Activated naive CD8-positive, alpha-beta T cell treated with anti-CD3 and anti-CD28 coated beads, Interleukin-2, amount 50 U/mL, for 16 hours (primary cell): Measurements from ENCODE around the gene KIAA1671.

Experiments used
- DNase-seq: peaks from one replicate; pipeline ENCODE4 v3.0.0-alpha.2; 2020; ENCODE audit warnings: low read depth, low spot score

KIAA1671 gene

DNA sequence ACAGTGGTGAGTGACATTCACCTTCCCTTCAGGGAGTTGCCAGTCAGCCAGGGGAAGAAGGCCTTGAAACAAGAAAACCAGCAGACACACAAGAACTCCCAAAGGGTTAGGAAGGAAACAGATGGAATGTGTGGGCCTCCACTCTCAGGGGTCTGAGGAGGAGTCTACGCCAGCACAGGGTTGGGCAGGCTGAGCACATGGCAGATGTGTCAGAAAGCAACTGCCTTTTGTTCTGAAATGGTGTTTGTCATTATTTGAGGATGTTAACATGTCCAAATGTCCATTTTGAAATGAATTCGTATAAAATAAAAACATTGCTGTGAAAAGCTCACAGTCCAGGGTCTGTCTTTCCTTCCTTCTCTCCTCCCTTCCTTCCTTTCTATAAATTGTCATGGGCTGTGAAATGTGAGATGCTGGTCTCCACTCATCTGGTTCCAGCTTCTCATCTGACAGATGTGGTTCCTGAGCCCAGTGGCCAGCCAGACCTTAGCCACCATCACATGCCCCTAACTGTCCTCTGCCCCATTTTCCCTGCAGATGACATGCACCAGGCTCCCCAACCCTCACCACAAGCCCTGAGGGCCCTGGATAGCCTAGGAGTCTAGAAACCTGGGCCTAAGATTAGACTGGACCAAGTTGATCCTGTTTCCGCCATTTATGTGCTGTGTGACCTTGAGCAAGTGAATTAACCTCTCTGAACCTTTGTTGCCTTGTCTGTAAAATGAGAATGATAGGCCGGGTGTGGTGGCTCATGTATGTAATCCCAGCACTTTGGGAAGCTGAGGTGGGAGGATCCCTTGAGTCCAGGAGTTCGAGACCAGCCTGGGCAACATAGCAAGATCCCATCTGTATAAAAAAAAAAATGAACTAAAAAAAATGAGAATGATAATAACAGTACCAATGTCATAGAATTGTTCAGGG, 190.9 kb downstream of the KIAA1671 start:
- DNase-seq: no peak

DNA sequence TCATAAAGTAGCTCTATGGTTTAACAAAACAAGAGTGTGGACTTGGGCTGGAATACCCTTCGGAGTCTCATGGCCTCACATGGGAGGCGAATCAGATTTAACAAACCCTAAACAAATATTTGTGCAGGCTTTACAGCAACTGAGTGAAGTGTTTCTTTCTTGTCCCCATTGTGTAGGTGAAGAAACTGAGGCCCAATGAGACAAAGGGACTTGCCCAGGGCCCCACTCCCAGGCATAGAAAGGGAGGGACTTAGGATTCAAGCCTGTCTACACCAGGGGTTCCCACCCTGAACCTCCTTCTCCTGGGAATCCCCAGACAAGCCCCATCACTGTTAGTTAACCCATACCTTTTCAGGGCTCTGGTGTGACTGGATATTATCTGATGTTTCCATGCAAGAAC, 192.0 kb downstream of the KIAA1671 start:
- no peak for DNase-seq

DNA sequence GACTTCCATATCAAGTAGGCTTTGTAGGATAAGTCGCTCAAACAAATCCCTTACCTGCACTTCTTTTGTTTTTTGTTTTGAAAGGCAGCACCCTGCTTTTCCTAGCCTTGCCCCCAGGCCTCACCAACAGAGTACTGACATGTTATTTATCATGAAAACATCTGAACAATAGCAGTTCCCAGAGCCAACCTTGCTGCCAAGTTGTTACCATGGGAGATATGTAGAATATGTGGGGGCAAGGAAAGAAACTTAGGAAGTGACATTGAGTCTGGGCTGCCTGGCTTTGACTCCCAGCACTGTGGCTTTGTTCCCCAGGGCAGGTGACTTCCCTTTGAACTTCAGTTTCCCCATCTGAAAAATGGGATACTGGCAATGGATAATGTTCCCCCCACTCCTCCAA, 193.8 kb downstream of the KIAA1671 start:
- no peak for DNase-seq

DNA sequence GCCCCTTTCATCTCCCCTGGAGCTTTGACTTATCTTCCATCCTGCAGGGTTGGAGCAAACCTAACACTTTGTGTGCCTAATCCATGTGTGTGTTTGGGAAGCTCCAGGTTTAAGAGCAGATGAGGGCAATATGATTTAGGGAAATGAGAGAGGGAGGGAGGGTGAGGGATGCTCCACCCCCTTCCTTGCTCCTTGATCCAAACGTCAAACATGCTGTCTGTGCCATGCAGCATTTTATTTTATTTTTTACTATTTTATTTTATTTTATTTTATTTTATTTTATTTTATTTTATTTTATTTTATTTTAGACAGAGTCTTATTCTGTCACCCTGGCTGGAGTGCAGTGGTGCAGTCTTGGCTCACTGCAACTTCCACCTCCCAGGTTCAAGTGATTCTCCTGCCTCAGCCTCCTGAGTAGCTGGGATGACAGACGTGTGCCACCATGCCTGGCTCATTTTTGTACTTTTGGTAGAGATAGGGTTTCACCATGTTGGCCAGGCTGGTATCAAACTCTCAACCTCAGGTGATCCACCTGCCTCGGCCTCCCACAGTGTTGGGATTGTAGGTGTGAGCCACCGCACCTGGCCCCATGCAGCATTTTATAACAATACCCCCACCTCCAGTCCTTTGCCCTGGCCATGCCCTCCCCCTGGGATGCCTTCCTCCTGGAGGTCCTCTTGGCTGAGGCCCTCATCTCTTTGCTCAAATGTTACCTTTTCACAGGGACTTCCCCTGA, 194.6 kb downstream of the KIAA1671 start:
- DNase-seq: no peak

DNA sequence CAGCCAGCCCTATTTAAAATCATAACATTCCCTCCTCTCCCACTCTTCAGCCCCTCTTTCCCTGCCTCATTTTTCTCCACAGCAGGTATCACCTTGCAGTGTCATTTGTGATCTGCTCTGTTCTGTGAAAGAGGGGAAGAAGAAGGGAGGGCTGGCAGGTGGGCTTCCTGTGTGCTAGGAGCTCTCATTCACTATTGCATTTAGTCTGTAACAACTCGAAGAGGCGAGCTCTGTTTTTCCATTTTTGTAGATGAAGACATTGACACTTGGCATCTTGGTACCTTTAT, 195.1 kb downstream of the KIAA1671 start:
- DNase-seq: no peak

DNA sequence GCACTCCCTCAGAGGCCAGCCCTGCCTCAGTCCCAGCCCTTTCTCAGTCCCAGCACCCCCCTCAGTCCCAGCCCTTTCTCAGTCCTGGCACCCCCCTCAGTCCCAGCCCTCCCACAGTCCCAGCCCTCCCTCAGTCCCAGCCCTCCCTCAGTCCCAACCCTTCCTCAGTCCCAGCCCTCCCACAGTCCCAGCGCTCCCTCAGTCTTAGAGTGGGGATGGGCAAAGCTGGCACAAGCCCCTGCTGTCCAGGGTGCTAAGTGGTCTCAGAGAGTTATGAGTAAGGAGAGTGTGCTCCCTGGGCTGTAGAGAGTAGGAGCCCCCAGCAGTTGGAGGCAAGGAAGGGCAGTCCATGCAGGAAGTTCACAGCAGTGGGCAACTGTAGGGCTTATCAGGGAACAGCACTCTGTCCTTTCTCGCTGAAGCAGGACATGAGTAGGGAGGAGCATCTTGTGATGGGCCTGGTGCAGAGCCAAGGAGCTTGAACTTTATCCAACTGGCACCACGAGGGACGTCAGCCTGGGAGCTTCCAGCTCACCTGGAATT, 195.7 kb downstream of the KIAA1671 start:
- no peak for DNase-seq

DNA sequence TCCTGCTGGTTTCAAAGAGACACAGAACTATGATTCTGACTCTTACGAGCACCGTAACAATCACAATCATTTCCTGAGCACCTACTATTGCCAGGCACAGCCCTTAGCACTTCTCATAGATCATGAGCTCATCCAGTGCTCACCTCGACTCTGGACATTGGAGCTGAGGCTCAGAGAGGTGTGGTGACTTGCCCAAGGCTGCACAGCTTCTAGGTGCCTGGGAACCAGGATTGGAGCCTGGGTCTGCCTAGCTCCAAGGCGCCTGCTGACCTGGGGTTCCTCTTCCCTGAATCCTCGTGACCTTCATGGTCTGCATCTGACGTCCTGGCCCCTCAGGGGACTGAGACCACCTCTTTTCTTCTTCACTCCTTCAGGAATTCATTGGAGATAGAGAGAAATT, 196.5 kb downstream of the KIAA1671 start:
- DNase-seq: no peak

DNA sequence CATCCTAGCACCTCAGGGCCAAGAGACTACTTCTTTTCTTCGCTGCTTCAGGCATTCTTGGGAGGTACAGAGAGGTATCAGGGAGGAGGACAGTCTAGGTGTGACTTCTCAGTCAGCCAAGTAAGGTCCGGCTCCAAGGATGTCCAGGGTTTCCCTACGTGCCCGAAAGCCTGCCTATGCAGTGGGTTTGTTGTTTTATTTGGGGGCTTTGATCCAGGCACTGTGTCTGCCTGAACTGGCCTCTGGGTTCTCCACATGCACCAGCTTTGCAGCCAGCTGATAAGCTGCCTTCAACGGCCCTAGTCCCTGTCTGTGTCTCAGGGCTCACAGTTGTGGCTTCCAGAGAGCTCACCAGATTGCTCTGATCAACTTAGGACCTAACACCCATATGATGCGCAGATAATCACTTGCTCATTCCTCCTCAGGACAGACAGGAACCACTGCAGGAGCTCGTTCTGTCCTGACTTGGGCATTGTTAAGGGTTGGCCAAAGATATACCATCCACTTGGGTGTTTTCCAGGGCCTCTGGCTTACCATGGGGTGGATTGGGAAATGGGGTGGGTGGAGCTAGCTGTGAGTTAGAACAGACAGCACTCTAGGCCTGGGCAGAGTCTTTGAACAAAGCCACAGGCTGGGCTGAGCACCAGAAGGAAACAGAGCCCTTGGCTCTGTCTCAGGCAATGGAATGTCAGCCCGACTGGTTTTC, 201.6 kb downstream of the KIAA1671 start:
- no peak for DNase-seq

DNA sequence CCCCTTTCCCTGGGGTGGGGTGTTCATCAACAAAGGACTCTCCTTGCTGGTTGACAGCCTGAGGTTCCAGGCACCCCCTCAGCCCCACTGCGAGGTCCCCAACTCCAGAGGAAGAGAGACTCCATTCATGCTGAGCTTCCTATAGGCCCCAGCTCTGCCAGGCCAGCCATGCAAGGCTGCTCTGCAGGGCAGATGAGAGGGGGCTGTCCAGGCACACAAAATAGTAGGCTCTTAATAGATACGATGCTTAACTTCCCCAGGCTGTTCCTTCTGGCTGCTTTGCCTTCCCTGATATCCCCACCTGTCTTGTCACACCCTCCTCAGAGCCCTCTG, 202.1 kb downstream of the KIAA1671 start:
- no peak for DNase-seq

DNA sequence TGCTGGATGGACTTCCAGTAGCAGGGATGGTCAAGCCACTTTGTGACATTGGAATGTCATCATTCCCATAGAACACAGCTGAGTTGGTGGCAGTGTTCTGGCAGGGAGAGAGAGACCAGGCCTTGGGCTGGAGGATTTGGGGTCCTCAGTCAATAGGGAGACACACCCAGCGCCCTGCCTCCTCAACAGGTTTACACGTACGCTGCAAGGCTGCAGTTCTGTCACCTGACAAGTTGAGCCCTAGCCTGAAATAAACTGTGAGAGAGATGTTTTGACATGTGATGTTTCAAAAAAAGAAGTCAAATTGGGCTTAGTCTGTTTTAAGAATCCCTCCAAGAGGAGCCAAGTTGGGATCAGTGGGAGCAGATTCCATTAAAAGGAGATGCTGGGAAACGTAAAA, 204.2 kb downstream of the KIAA1671 start:
- DNase-seq: no peak

DNA sequence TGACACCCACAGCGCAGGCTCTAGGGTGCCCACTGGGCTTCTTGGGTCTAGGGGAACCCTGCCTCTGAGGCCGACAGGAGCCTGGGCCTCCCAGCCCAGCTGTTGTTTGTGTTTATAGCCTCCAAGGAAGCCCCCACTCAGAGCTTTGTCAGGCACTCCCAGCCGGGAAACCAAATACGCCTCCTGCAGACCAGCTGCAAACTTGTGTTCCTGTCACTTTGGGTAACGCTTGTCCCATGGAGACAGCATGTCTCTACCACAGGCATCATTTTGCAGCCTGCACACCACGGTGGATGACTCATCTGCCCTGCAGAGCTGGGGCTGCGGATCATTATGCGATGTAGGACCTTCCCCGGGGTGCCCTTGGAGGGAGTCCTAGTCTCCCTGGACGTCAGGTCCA, 206.5 kb downstream of the KIAA1671 start:
- no peak for DNase-seq

DNA sequence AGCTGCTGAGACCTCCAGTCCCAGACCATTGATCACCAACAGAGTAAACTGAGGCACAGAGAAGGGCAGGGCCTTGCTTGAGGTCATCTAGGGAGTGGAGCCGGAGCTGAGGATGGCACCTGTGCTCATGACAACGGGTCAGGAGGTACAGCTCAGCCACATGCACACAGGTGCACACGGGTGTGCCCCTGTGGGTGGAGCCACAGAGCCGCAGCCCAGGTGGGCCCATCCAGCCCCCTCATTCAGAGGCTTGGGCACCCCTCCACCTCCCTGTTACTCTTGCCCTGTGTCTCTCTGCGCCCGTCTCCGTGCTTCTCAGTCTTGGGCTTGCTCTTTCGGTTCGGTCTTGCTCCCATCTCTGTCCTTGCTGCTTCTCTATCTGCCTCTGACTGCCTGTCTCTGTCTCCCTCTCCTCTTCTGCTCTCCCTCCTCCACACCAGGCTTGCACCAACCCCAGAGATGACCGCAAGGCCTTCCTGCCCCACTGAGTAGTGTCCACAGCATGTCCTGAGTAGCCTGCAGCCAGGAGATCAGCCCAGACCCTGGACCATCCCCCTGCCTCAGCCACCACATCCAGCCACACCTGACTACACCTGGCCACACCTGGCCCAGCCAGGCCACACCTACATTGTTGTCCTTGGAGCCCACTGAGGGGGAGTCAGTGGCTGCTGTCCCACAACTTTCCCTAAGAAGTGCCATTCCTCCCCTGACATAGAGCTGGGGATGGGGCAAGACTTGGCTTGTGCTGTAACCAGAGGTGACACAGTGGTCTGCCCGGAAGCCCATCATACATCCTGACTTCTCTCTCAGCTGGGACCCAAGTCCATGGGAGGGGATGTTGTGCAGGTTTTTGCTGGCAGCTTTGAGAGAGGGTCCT, 207.8 kb downstream of the KIAA1671 start:
- no peak for DNase-seq

DNA sequence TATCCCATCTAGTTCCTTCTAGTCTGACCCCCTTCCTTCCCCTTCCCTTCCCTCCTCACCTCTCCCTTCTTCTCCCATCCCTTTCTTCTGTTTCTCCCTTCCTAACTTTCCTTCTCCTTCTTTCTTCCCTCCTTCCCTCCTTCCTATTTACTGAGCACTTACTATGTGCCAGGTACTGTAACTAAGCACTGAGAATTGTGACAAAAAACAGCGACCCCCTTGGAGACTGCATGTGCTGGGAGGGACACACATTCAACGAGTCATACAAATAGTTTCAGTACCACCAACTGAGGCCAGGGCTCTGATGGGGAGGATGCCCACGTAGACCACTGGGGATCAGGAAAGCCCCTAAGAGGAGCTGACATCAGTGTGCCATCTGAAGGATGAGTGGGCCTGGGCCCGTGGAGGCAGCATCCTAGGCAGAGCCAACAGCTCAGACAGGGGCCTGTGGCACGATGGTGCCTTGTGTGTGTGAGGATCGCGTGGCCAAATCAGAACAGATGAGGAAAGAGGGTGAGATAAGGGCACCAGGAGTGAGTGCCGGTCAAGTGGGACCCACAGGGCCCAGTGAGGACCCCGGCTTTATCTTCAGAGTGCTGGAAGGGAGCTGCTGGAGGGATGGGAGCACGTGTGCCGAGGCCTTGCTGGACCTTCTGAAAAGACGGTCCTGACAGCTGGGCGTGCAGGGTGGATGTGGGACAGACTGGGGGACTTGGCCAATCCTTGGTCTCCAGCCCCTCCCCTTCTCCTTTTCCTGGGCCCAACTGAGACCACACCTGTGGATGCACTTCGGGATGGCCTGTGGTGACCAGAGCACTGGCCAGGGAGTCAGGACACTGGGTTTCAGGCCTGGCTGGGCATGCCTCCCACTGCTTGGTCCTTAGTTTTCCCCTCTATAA, 208.8 kb downstream of the KIAA1671 start:
- DNase-seq: no peak

DNA sequence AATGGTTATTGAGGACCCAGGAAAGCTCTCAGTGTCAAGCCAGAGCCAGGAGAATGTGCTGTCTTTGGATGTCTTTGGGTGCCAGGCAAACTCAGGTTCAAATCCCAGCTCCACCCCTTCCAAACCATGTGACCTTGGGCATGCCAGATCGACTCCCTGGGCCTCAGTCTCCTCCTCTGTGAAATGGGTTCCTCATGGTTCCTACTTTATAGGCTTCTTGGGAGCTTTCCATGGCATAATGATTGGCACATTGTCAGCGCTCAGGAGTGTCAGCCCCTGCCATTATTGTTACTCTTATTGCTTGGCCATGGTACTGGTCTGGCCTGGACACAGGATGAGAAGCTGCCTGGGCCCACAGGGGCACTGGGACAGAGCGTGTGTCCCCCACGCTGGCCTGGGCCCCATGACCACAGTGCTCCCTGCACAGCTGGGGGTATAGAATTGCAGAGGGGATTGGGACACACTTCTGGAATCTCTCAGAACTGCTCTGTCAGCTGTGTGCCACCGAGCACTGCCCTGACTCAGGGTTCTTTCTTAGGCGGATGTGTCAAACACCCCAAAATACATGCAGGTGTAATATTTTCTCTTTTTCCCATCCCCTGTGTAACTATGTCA, 209.5 kb downstream of the KIAA1671 start:
- no peak for DNase-seq

DNA sequence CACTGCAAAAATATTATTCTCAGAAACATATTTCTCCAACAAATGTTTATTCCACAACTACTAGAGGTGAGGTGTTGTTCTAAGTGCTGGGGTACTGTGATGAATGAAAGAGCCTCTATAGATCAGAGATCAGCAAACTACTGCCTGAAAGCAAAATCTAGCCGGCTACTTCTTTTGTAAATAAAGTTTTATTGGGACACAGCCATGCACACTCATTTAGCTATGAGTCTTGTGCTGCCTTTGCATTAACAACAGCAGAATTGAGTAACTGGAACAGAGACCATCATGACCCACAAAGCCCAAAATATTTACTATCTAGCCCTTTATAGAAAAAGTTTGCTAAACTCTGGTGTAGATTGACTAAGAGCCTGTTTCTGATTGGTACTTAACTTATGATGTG, 210.0 kb downstream of the KIAA1671 start:
- no peak for DNase-seq

DNA sequence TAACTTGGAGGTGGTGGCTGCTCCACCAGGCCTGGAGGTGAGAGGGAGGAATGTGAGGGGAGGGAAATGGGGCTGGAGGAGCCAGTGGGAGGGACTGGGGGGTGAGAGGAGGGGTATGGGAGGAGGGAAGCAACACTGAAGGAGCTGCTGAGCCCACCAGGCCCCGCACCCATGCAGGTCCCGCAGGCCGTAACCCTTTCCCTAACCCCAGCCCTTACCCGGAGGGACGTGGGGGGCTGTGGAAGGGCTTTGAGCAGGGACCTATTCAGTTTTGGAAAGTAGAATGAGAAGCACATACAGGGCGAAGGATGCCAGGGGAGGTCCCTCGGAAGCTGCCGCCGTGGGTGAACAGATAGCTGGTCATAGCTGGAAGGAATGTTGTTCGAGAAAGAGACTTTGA, 213.3 kb downstream of the KIAA1671 start:
- no peak for DNase-seq

DNA sequence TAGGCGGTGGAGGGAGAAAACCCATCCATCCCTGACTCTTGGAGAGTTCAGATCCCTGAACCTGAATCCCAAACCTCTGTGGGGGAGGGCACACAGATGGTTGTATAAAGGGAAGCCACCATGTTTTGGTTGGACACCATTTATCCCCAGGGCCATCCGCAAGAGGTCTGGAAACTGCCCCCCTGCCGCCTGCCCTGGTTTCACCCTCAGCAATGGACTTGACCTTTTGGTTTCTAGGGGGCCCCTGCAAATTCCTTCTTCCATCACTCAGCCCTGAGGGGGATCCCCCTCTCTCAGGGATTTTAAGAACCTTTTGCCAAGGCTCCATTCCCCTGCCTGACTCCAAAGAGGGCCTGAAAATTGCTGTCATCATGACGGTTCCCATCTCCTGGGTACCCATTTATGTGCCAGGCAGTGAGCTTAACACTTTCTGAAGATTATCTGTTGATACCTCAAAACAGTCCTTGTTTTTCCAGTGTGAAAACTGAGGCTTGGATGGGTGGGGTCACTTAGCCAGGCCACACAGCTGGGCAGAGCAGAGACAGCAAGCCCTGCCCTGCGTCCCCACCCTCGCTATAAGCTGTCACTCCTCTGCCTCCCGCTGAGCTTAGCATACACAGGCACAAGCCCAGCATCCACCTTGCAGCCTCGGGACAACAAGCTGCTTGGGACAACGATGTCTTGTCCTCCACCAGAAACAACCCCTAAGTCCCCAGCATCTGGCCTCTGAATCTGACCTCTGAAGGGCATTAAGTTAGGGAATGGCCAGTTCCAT, 213.9 kb downstream of the KIAA1671 start:
- DNase-seq: no peak

DNA sequence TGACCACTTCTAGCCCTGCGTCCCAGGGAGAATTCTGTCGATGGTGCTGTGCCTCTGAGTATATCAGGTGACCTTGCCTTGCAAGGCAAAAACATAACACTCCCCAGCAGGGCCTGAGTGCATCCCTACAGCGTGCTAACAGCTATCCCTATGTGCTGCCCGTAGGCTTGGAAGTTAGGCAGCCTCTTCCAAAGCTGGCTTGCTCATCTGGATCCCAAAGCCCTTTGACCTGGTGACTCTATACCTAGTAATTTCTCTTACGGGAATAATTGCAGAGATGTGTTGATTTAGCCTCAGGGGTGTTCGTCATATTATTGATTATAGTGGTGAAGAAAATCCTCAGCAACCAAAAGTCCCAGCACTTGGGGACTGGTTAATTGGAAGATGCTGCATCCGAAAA, 214.6 kb downstream of the KIAA1671 start:
- no peak for DNase-seq
